Fibroblast of pulmonary artery (primary cell): ENCODE results near the gene SREBF2.

Experiments used
- DNase-seq: peaks from one replicate; pipeline ENCODE4 v3.0.0-alpha.2; 2010; ENCODE audit warnings: low read depth
- H3K4me3 ChIP-seq: replicated peaks from 2 replicates; pipeline ENCODE4 v1.5.1; 2011; ENCODE audit warnings: low read depth, mild to moderate bottlenecking, control low read depth, low read length, moderate library complexity
- CTCF ChIP-seq: IDR thresholded peaks from 2 replicates; pipeline ENCODE4 v1.5.1; 2011; ENCODE audit warnings: mild to moderate bottlenecking, control low read depth, low read length, inconsistent platforms; ENCODE audit errors: missing control alignments

The SREBF2 gene

GRCh38 chr22:41800348-41801146 is 32.4 kb upstream of the SREBF2 start, which contains the start of gene CCDC134:
TSS of gene CCDC134 (plus strand) at chr22:41800679. CDS start at chr22:41808891, 8,212 bp downstream.
- no peak for TF ChIP-seq CTCF
- H3K4me3 ChIP-seq: peak within 1 kb of the TSS; percentile 79
- peak; percentile 77 for DNase-seq

- peak overlapping the region; percentile 79 for H3K4me3 ChIP-seq
- DNase-seq: no peak
- no peak for TF ChIP-seq CTCF
These were observed 31.6 kb upstream of the SREBF2 start for GRCh38 chr22:41801147-41801819.

- H3K4me3 ChIP-seq: no peak overlapping the region
- no peak for DNase-seq
- TF ChIP-seq CTCF: no peak
These were observed 31.0 kb upstream of the SREBF2 start for GRCh38 chr22:41801886-41802285.

GRCh38 chr22:41805639-41806038 is 27.3 kb upstream of the SREBF2 start:
- no peak overlapping the region for H3K4me3 ChIP-seq
- no peak for TF ChIP-seq CTCF
- no peak for DNase-seq

- no peak for DNase-seq
- no peak for TF ChIP-seq CTCF
- no peak overlapping the region for H3K4me3 ChIP-seq
These were observed 24.5 kb upstream of the SREBF2 start for GRCh38 chr22:41808400-41808799.

- DNase-seq: no peak
- no peak for TF ChIP-seq CTCF
- no peak overlapping the region for H3K4me3 ChIP-seq
These were observed 22.9 kb upstream of the SREBF2 start for GRCh38 chr22:41810022-41810421.
